Naive thymus-derived CD4-positive, alpha-beta T cell (primary cell): ENCODE measurements around the gene PIM2. TPM values are rescaled to one million over a fixed set of nuclear protein-coding genes. Genes with fewer than 3 reads are reported as not detected.

Experiments
- ATAC-seq: fragments of 150-1000 bp; cut with Tn5 transposase; 2 replicates; pipeline ENCODE4 v1.10.0; 2021; ENCODE audit warnings: mild to moderate bottlenecking, moderate library complexity
- CTCF ChIA-PET: fragments of 350-600 bp; sonication (Branson Sonifier 250); formaldehyde crosslinking; loops from one replicate; lab custom pipeline; 2021; ENCODE audit warnings: antibody characterized with exemption; lab: Charles Lee
- POLR2A ChIA-PET: fragments of 350-600 bp; sonication (Branson Sonifier 250); formaldehyde crosslinking; loops from one replicate; lab custom pipeline; 2021; ENCODE audit warnings: antibody characterized with exemption, inconsistent platforms; lab: Charles Lee
- DNase-seq, 9 donors: peaks; one replicate each; pipeline versions ENCODE4 v3.0.0 to v3.0.0-alpha.2; 2020 to 2022; ENCODE audit warnings: mixed read lengths in 1 of 9
- H3K27ac ChIP-seq: one replicate; pipeline ENCODE4 v1.7.0; 2013; ENCODE audit warnings: mild to moderate bottlenecking, low read depth, low read length, moderate library complexity
- H3K27me3 ChIP-seq, 2 donors: one replicate each; pipeline ENCODE4 v1.7.0; 2013; ENCODE audit warnings: low read length in 2 of 2, mild to moderate bottlenecking in 2 of 2, moderate library complexity in 2 of 2; ENCODE audit not compliant: control insufficient read depth in 2 of 2, insufficient read depth in 2 of 2
- H3K36me3 ChIP-seq, 3 experiments: 1 replicate in 2 of 3; 2 replicates in 1 of 3; pipeline ENCODE4 v1.7.0; 2013; ENCODE audit warnings: low read length in 3 of 3, mild to moderate bottlenecking in 3 of 3, moderate library complexity in 1 of 3; ENCODE audit not compliant: insufficient read depth in 3 of 3, control insufficient read depth in 2 of 3
- H3K4me1 ChIP-seq, 2 donors: one replicate each; pipeline ENCODE4 v1.7.0; 2013; ENCODE audit warnings: low read length in 2 of 2, mild to moderate bottlenecking in 2 of 2, moderate library complexity in 1 of 2; ENCODE audit not compliant: control insufficient read depth in 2 of 2, insufficient read depth in 2 of 2
- H3K4me3 ChIP-seq: 2 replicates; pipeline ENCODE4 v1.7.0; 2013; ENCODE audit warnings: mild to moderate bottlenecking, low read length
- H3K9me3 ChIP-seq, 3 experiments: 1 replicate in 2 of 3; 2 replicates in 1 of 3; pipeline ENCODE4 v1.7.0; 2013; ENCODE audit warnings: low read length in 3 of 3; ENCODE audit not compliant: control insufficient read depth in 2 of 3
- H3K27ac Mint-ChIP-seq, 9 donors: one replicate each; pipeline ENCODE4 v1.8.0; 2020 to 2022; ENCODE audit warnings: mixed read lengths in 9 of 9, mild to moderate bottlenecking in 8 of 9, moderate library complexity in 5 of 9, inconsistent platforms in 2 of 9
- H3K27me3 Mint-ChIP-seq, 5 donors: one replicate each; pipeline ENCODE4 v1.8.0; 2021 to 2022; ENCODE audit warnings: mixed read lengths in 5 of 5, mild to moderate bottlenecking in 1 of 5
- H3K36me3 Mint-ChIP-seq, 5 donors: one replicate each; pipeline ENCODE4 v1.8.0; 2020 to 2022; ENCODE audit warnings: mixed read lengths in 5 of 5, mild to moderate bottlenecking in 3 of 5, inconsistent platforms in 1 of 5
- H3K4me1 Mint-ChIP-seq, 7 donors: one replicate each; pipeline ENCODE4 v1.8.0; 2020 to 2022; ENCODE audit warnings: mixed read lengths in 7 of 7, mild to moderate bottlenecking in 3 of 7, inconsistent platforms in 1 of 7
- H3K4me3 Mint-ChIP-seq, 10 donors: one replicate each; pipeline ENCODE4 v1.8.0; 2020 to 2022; ENCODE audit warnings: mild to moderate bottlenecking in 10 of 10, mixed read lengths in 10 of 10, moderate library complexity in 6 of 10, inconsistent platforms in 2 of 10
- H3K9me3 Mint-ChIP-seq, 11 donors: one replicate each; pipeline ENCODE4 v1.8.0; 2020 to 2022; ENCODE audit warnings: mixed read lengths in 11 of 11, mild to moderate bottlenecking in 4 of 11, inconsistent platforms in 1 of 11, moderate library complexity in 1 of 11
- intact Hi-C, 2 donors: fragments of 100-400 bp; cut with micrococcal nuclease; formaldehyde crosslinking; loops; one replicate each; pipeline ENCODE4 v1.15.1; 2023
- polyA plus RNA-seq, 2 donors: library from polyadenylated mRNA; unstranded; fragments of 300-500 nt; fragmentation: Illumina TruSeq; gene quantifications; one replicate each; pipeline ENCODE4 v1.2.3, GENCODE V29; 2021
- total RNA-seq, 6 experiments: library from RNA in 5 of 6; stranded (reverse) in 5 of 6; gene quantifications; 1 replicate in 5 of 6; 2 replicates in 1 of 6; pipeline ENCODE4 v1.2.3 and lab custom pipeline; 2021 to 2026

The PIM2 gene
- total and polyA plus RNA-seq, 7 experiments from 2014 or later, result 144 to 463 (median 295) TPM

DNA sequence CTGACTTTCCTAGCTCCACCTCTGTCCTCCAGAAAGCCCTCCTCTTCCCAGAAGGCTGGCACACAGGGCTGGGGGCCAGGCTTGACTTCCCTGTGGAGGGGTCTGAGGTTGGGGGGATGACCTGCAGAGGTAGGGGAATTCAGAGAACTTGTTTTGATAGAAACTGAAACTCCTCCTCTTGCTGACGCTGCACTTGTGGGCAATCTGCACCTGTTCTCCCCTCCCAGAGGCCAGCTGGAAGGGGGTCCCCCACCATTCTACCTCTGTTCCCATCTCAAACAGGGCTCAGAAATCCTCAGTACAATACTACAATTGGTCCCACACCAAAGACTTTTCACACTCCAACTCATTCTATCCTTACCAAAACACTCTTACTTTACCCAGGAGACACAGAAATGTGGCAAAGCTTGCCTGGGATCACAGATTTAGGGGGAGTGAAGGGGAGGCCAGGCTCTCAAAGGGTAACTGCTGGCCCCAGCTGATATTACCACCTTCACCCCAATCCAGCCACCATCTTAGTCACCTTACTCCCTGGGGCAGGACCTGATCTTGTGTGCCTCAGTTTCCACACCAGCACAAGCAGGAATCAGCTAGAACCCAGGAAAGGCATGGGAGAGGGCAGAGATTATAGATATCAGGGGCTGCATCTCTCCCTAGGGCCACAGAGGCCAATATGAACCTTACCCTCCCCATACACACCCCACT, 20.0 kb upstream of the PIM2 start:
- peaks cover 0 to 51% (median 16%) of the 10 kb centered on the region in 5 donors for H3K36me3 Mint-ChIP-seq
- peaks cover 42 to 98% (median 88%) of the 10 kb centered on the region in 7 donors for H3K4me1 Mint-ChIP-seq
- Histone ChIP-seq H3K36me3 (peaks cover 0 to 7% (median 0%) of the 10 kb centered on the region in 3 experiments), H3K27ac (peak overlapping the region; percentile 97), H3K9me3 (no peaks in the 10 kb centered on the region), H3K4me1 (peaks cover 78% of the 10 kb centered on the region in 2 donors), H3K27me3 (no peaks in the 10 kb centered on the region), H3K4me3 (peak overlapping the region; percentile 55)
- ChIA-PET CTCF (interaction anchor here (0.7 to 2.0 kb wide), 4 partner anchors 20 to 291 kb away, joined by 3 to 6 read pairs (median 4); partner anchors contain the start of gene PIM2), POLR2A (interaction anchor here (0.6 to 12.3 kb wide), 11 partner anchors 11 to 1571 kb away, joined by 3 to 432 read pairs (median 11); partner anchors contain the start of genes HDAC6, OTUD5, PIM2 and PQBP1)
- DNase-seq, result peak in 8 of 9 donors; percentile 59 to 87 (median 76)
- peaks cover 0 to 4% (median 0%) of the 10 kb centered on the region in 11 donors for H3K9me3 Mint-ChIP-seq
- H3K4me3 Mint-ChIP-seq, result peak overlapping the region; percentile 78 to 96 (median 88)
- peaks cover 0 to 3% (median 0%) of the 10 kb centered on the region in 5 donors for H3K27me3 Mint-ChIP-seq
- H3K27ac Mint-ChIP-seq, result peak overlapping the region; percentile 96 to 99 (median 99)
- ATAC-seq, result peak; percentile 67
- intact Hi-C loops, result loop anchor here (5.0 kb wide), 3 partner anchors 137 to 342 kb away; partner anchors contain the start of genes HDAC6 (in 1 of the 2) and WDR13 (in 1 of the 2)

- Histone ChIP-seq H3K4me3 (peak overlapping the region; percentile 70), H3K4me1 (peaks cover 69 to 80% of the 10 kb centered on the region in 2 donors), H3K27me3 (no peaks in the 10 kb centered on the region), H3K36me3 (peaks cover 0 to 8% (median 5%) of the 10 kb centered on the region in 3 experiments), H3K27ac (peak overlapping the region; percentile 97), H3K9me3 (no peaks in the 10 kb centered on the region)
- Mint-ChIP-seq H3K27me3 (peaks cover 0 to 3% (median 0%) of the 10 kb centered on the region in 5 donors), H3K4me1 (peaks cover 36 to 91% (median 80%) of the 10 kb centered on the region in 7 donors), H3K27ac (peak overlapping the region; percentile 96 to 99 (median 99)), H3K36me3 (peaks cover 0 to 52% (median 25%) of the 10 kb centered on the region in 5 donors), H3K9me3 (peaks cover 0 to 4% (median 0%) of the 10 kb centered on the region in 11 donors), H3K4me3 (peak overlapping the region; percentile 78 to 96 (median 88))
- DNase-seq (peak; percentile 59 to 96 (median 92)), ATAC-seq (peak; percentile 75)
- ChIA-PET CTCF (interaction anchor here (0.6 to 3.0 kb wide), 13 partner anchors 9 to 289 kb away, joined by 3 to 14 read pairs (median 7); partner anchors contain the start of genes PQBP1, SLC35A2 and TIMM17B), POLR2A (interaction anchor here (0.7 to 12.3 kb wide), 13 partner anchors 9 to 306 kb away, joined by 3 to 432 read pairs (median 8); partner anchors contain the start of genes HDAC6, OTUD5, PIM2 and PQBP1)
- intact Hi-C loops, result loop anchor here (1.0 to 5.0 kb wide), 11 partner anchors 8 to 340 kb away; partner anchors contain the start of genes PIM2 (in 2 of the 2), PQBP1 (in 2 of the 2), TIMM17B (in 2 of the 2) and HDAC6 (in 1 of the 2)
These were observed 18.5 kb upstream of the PIM2 start for GRCh38 chrX:48937054-48937907.

- H3K27ac Mint-ChIP-seq, result peak overlapping the region; percentile 96 to 99 (median 99)
- POLR2A ChIA-PET, result interaction anchor here (1.0 to 12.3 kb wide), 11 partner anchors 8 to 218 kb away, joined by 4 to 432 read pairs (median 11); partner anchors contain the start of genes HDAC6, OTUD5, PIM2 and PQBP1
- H3K9me3 Mint-ChIP-seq, result peaks cover 0 to 4% (median 0%) of the 10 kb centered on the region in 11 donors
These were observed 17.7 kb upstream of the PIM2 start for GRCh38 chrX:48936429-48937053.

DNA sequence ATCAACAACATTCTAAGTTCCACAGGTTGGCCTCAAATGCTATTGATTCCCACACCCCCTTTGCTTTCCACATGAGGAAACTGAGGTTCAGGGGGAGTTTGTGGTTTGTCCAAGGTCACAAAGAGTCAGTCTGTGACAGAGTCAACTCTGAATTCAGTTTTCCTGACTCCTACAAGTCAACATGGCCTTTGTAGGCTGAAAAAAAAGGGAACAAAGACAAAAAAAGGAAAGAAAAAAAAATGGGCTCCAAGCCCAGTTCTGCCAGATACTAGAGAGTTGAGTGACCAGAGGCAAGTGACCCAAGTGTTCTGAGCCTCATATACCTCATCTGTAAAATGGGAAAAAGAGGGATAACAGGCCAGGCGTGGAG, 16.5 kb upstream of the PIM2 start:
- Mint-ChIP-seq H3K27me3 (peaks cover 0 to 3% (median 0%) of the 10 kb centered on the region in 5 donors), H3K27ac (peak overlapping the region; percentile 80 to 99 (median 98)), H3K4me1 (peaks cover 28 to 77% (median 65%) of the 10 kb centered on the region in 7 donors), H3K9me3 (peaks cover 0 to 4% (median 0%) of the 10 kb centered on the region in 11 donors), H3K4me3 (peak overlapping the region in 9 of 10 donors; percentile 6 to 96 (median 59)), H3K36me3 (peaks cover 0 to 44% (median 28%) of the 10 kb centered on the region in 5 donors)
- CTCF ChIA-PET, result no interaction called here
- Histone ChIP-seq H3K9me3 (no peaks in the 10 kb centered on the region), H3K27ac (peak overlapping the region; percentile 78), H3K36me3 (peaks cover 0 to 12% (median 8%) of the 10 kb centered on the region in 3 experiments), H3K27me3 (no peaks in the 10 kb centered on the region), H3K4me3 (no peak overlapping the region), H3K4me1 (peaks cover 53 to 62% of the 10 kb centered on the region in 2 donors)
- POLR2A ChIA-PET, result interaction anchor here (1.0 to 3.7 kb wide), 3 partner anchors 13 to 16 kb away, joined by 4 to 18 read pairs (median 11); no protein-coding TSS in a partner anchor
- ATAC-seq (no peak), DNase-seq (no peak)
- intact Hi-C loops, result loop anchor here (5.0 kb wide), 3 partner anchors 133 to 338 kb away; partner anchors contain the start of genes HDAC6 (in 1 of the 2) and WDR13 (in 1 of the 2)

More at GRCh38 chrX:48936429-48937053, 17.7 kb upstream of the PIM2 start:
- DNase-seq (no peak), ATAC-seq (no peak)
- Mint-ChIP-seq H3K4me3 (peak overlapping the region; percentile 78 to 96 (median 88)), H3K36me3 (peaks cover 0 to 46% (median 25%) of the 10 kb centered on the region in 5 donors), H3K4me1 (peaks cover 30 to 84% (median 72%) of the 10 kb centered on the region in 7 donors), H3K27me3 (peaks cover 0 to 3% (median 0%) of the 10 kb centered on the region in 5 donors)
- Histone ChIP-seq H3K27me3 (no peaks in the 10 kb centered on the region), H3K9me3 (no peaks in the 10 kb centered on the region), H3K36me3 (peaks cover 0 to 8% (median 5%) of the 10 kb centered on the region in 3 experiments), H3K4me3 (peak overlapping the region; percentile 70), H3K27ac (peak overlapping the region; percentile 97), H3K4me1 (peaks cover 63 to 73% of the 10 kb centered on the region in 2 donors)
- CTCF ChIA-PET, result interaction anchor here (0.6 to 3.0 kb wide), 11 partner anchors 9 to 288 kb away, joined by 3 to 14 read pairs (median 7); partner anchors contain the start of gene SLC35A2
- intact Hi-C loops, result loop anchor here (1.0 to 5.0 kb wide), 11 partner anchors 9 to 339 kb away; partner anchors contain the start of genes PIM2 (in 2 of the 2), PQBP1 (in 2 of the 2), TIMM17B (in 2 of the 2) and HDAC6 (in 1 of the 2)

GRCh38 chrX:48934581-48935300, 15.9 kb upstream of the PIM2 start:
- Mint-ChIP-seq H3K36me3 (peaks cover 0 to 45% (median 29%) of the 10 kb centered on the region in 5 donors), H3K9me3 (peaks cover 0 to 4% (median 0%) of the 10 kb centered on the region in 11 donors), H3K4me3 (peak overlapping the region; percentile 50 to 96 (median 64)), H3K27me3 (peaks cover 0 to 3% (median 0%) of the 10 kb centered on the region in 5 donors), H3K4me1 (peaks cover 28 to 72% (median 62%) of the 10 kb centered on the region in 7 donors), H3K27ac (peak overlapping the region; percentile 80 to 99 (median 98))
- ATAC-seq (peak; percentile 20), DNase-seq (peak in 8 of 9 donors; percentile 29 to 79 (median 70))
- Histone ChIP-seq H3K4me1 (peaks cover 48 to 56% of the 10 kb centered on the region in 2 donors), H3K36me3 (peaks cover 0 to 15% (median 8%) of the 10 kb centered on the region in 3 experiments), H3K9me3 (no peaks in the 10 kb centered on the region), H3K27ac (peak overlapping the region; percentile 78), H3K4me3 (no peak overlapping the region), H3K27me3 (no peaks in the 10 kb centered on the region)
- ChIA-PET POLR2A (interaction anchor here (0.7 to 3.7 kb wide), 4 partner anchors 12 to 17 kb away, joined by 4 to 18 read pairs (median 8); no protein-coding TSS in a partner anchor), CTCF (no interaction called here)
- intact Hi-C loops, result loop anchor here (5.0 kb wide), 3 partner anchors 132 to 337 kb away; partner anchors contain the start of genes HDAC6 (in 1 of the 2) and WDR13 (in 1 of the 2)
